OCI-LY3 (cell line): Measurements from ENCODE around the gene AKNA.

Experiments
- H2AFZ ChIP-seq: fragments of 200-600, 300-600 bp; shearing (Covaris generic); 2 replicates; pipeline ENCODE4 v1.6.0; 2014; ENCODE audit warnings: antibody characterized with exemption, low read depth, low read length
- H3K27ac ChIP-seq: fragments of 200-600, 300-600 bp; sonication (generic); 2 replicates; pipeline ENCODE4 v1.5.1; 2014; ENCODE audit warnings: mild to moderate bottlenecking, low read length, moderate library complexity, mixed read lengths
- H3K27me3 ChIP-seq: fragments of 200-600, 300-600 bp; sonication (generic); 2 replicates; pipeline ENCODE4 v1.6.1; 2014; ENCODE audit warnings: low read depth, low read length, mixed read lengths
- H3K36me3 ChIP-seq: fragments of 200-600, 300-600 bp; sonication (generic); replicated peaks from 2 replicates; pipeline ENCODE3; 2014; ENCODE audit warnings: low read depth, low read length, mixed read lengths
- H3K4me1 ChIP-seq: fragments of 300-600, 200-600 bp; sonication (generic); 2 replicates; pipeline ENCODE4 v1.6.1; 2014; ENCODE audit warnings: low read length, mixed read lengths
- H3K4me2 ChIP-seq: fragments of 200-600, 300-600 bp; sonication (generic); 2 replicates; pipeline ENCODE4 v1.6.1; 2014; ENCODE audit warnings: low read length, mixed read lengths
- H3K4me3 ChIP-seq: fragments of 300-600, 200-600 bp; sonication (generic); 2 replicates; pipeline ENCODE4 v1.5.1; 2014; ENCODE audit warnings: antibody characterized with exemption, mild to moderate bottlenecking, low read length, moderate library complexity
- H3K79me2 ChIP-seq: fragments of 300-600, 200-600 bp; shearing (Covaris generic); 2 replicates; pipeline ENCODE4 v1.6.1; 2014; ENCODE audit warnings: mild to moderate bottlenecking, low read length, mixed read lengths
- H3K9ac ChIP-seq: fragments of 300-600, 200-600 bp; shearing (Covaris generic); 2 replicates; pipeline ENCODE4 v1.6.0; 2014; ENCODE audit warnings: mild to moderate bottlenecking, low read length, moderate library complexity
- H3K9me3 ChIP-seq: fragments of 200-600, 300-600 bp; shearing (Covaris generic); 2 replicates; pipeline ENCODE4 v1.6.1; 2014; ENCODE audit warnings: low read length, mixed read lengths; ENCODE audit not compliant: insufficient read depth
- H4K20me1 ChIP-seq: fragments of 200-600, 300-600 bp; sonication (generic); 2 replicates; pipeline ENCODE4 v1.6.1; 2016; ENCODE audit warnings: low read length, mixed read lengths; ENCODE audit not compliant: insufficient read depth
- CTCF ChIP-seq: fragments of 200-600, 300-600 bp; sonication (generic); IDR thresholded peaks from 2 replicates; pipeline ENCODE4 v1.5.1; 2014; ENCODE audit warnings: antibody characterized with exemption, low read length, low read depth
- EZH2phosphoT487 ChIP-seq: fragments of 200-600 bp; shearing (Covaris generic); IDR thresholded peaks from 2 replicates; pipeline ENCODE4 v1.6.1; 2018; ENCODE audit warnings: antibody characterized with exemption, mixed run types, low read depth

The AKNA gene

GRCh38 chr9:114289106-114289505, 98.7 kb downstream of the AKNA start:
- no peak overlapping the region for H3K4me3 ChIP-seq
- no peak overlapping the region for H3K9ac ChIP-seq
- H3K4me2 ChIP-seq = no peak overlapping the region
- no peaks in the 10 kb centered on the region for H3K4me1 ChIP-seq
- H3K79me2 ChIP-seq = no peaks in the 10 kb centered on the region
- no peak overlapping the region for H3K27ac ChIP-seq
- H3K9me3 ChIP-seq = no peaks in the 10 kb centered on the region
- H3K36me3 ChIP-seq = no peaks in the 10 kb centered on the region
- TF ChIP-seq CTCF (no peak), EZH2phosphoT487 (no peak)
- 0 out of 2 replicates have a peak, but pooled peaks cover 5% of the 10 kb centered on the region for H3K27me3 ChIP-seq
- no peak overlapping the region for H2AFZ ChIP-seq
- H4K20me1 ChIP-seq = no peaks in the 10 kb centered on the region

- H3K36me3 ChIP-seq = no peaks in the 10 kb centered on the region
- no peak overlapping the region for H2AFZ ChIP-seq
- no peaks in the 10 kb centered on the region for H3K9me3 ChIP-seq
- no peak overlapping the region for H3K4me3 ChIP-seq
- H3K4me1 ChIP-seq = no peaks in the 10 kb centered on the region
- no peak overlapping the region for H3K4me2 ChIP-seq
- H3K27ac ChIP-seq = no peak overlapping the region
- H3K27me3 ChIP-seq = 0 out of 2 replicates have a peak, but pooled peaks cover 5% of the 10 kb centered on the region
- no peaks in the 10 kb centered on the region for H4K20me1 ChIP-seq
- TF ChIP-seq CTCF (no peak), EZH2phosphoT487 (no peak)
- no peaks in the 10 kb centered on the region for H3K79me2 ChIP-seq
- no peak overlapping the region for H3K9ac ChIP-seq
Observed at GRCh38 chr9:114288193-114289091, 99.3 kb downstream of the AKNA start.

- Histone ChIP-seq H3K27me3 (0 out of 2 replicates have a peak, but pooled peaks cover 5% of the 10 kb centered on the region), H3K4me3 (no peak overlapping the region), H3K4me2 (no peak overlapping the region), H3K9me3 (no peaks in the 10 kb centered on the region), H2AFZ (no peak overlapping the region), H3K36me3 (no peaks in the 10 kb centered on the region), H4K20me1 (no peaks in the 10 kb centered on the region), H3K79me2 (no peaks in the 10 kb centered on the region), H3K27ac (no peak overlapping the region), H3K9ac (no peak overlapping the region), H3K4me1 (no peaks in the 10 kb centered on the region)
- no peak for TF ChIP-seq EZH2phosphoT487
- no peak for TF ChIP-seq CTCF
Observed at GRCh38 chr9:114287763-114288192, 100.0 kb downstream of the AKNA start.

GRCh38 chr9:114287001-114287762, 100.6 kb downstream of the AKNA start:
- H3K36me3 ChIP-seq = no peaks in the 10 kb centered on the region

More at GRCh38 chr9:114287001-114287762, 100.6 kb downstream of the AKNA start:
- Histone ChIP-seq H3K9ac (no peak overlapping the region), H3K4me3 (no peak overlapping the region), H3K27ac (no peak overlapping the region), H3K4me2 (no peak overlapping the region), H4K20me1 (no peaks in the 10 kb centered on the region), H3K27me3 (0 out of 2 replicates have a peak, but pooled peaks cover 3% of the 10 kb centered on the region), H3K79me2 (no peaks in the 10 kb centered on the region), H3K9me3 (no peaks in the 10 kb centered on the region), H2AFZ (no peak overlapping the region), H3K4me1 (no peaks in the 10 kb centered on the region)
- TF ChIP-seq EZH2phosphoT487 (no peak), CTCF (no peak)
